HT1080 (cell line): Measurements from ENCODE around the gene MMP24OS. TPM values are rescaled to one million over a fixed set of nuclear protein-coding genes. Genes with fewer than 3 reads are reported as not detected.
"Not testable (repeated sequence)": the region's sequence is repeated elsewhere in the genome, so short reads cannot be mapped to it uniquely, and the experiment has no call there.

Source experiments
- DNase-seq: peaks from one replicate; pipeline ENCODE4 v3.0.0-alpha.2; 2015; ENCODE audit warnings: low read depth
- total RNA-seq: library from RNA; depleted of rRNA; stranded (reverse); fragments of >200 nt; shearing (Covaris generic); gene quantifications from 2 replicates; pipeline ENCODE4 v1.2.3, GENCODE V29; 2014; rRNA removed

Gene MMP24OS
- total RNA-seq, 1 experiment from 2014 or later = 38.1 TPM

- DNase-seq = not testable (repeated sequence)
Observed at GRCh38 chr20:35252598-35252997, 25.3 kb downstream of the MMP24OS start.

GRCh38 chr20:35252037-35252461 is 25.9 kb downstream of the MMP24OS start:
- no peak for DNase-seq

GRCh38 chr20:35251613-35251940 is 26.3 kb downstream of the MMP24OS start:
- no peak for DNase-seq

- no peak for DNase-seq
Observed at GRCh38 chr20:35248641-35249475, 29.1 kb downstream of the MMP24OS start.

GRCh38 chr20:35246723-35247122 is 31.2 kb downstream of the MMP24OS start:
- no peak for DNase-seq

GRCh38 chr20:35243986-35244385 is 33.9 kb downstream of the MMP24OS start:
- no peak for DNase-seq

GRCh38 chr20:35243317-35243716 is 34.6 kb downstream of the MMP24OS start:
- no peak for DNase-seq

GRCh38 chr20:35240811-35241293 is 37.1 kb downstream of the MMP24OS start:
- no peak for DNase-seq

- no peak for DNase-seq
Observed at GRCh38 chr20:35240083-35240810, 37.7 kb downstream of the MMP24OS start.

GRCh38 chr20:35238735-35239134 is 39.2 kb downstream of the MMP24OS start:
- DNase-seq = no peak

GRCh38 chr20:35238170-35238569 is 39.8 kb downstream of the MMP24OS start:
- DNase-seq = no peak

- no peak for DNase-seq
Observed at GRCh38 chr20:35237486-35237885, 40.4 kb downstream of the MMP24OS start.

GRCh38 chr20:35235881-35236280 is 42.0 kb downstream of the MMP24OS start:
- DNase-seq = no peak

- peak; percentile 11 for DNase-seq
Observed at GRCh38 chr20:35232575-35232974, 45.3 kb downstream of the MMP24OS start.

GRCh38 chr20:35226884-35227681 is 50.8 kb downstream of the MMP24OS start:
- no peak for DNase-seq

Other genes with a start within 250 kb of the MMP24OS start
- gene TRPC4AP, start 185.3 kb downstream of the MMP24OS start, total RNA-seq = 35.0 and 46.7 TPM in 2 replicates
- 29.4 and 37.6 TPM in 2 replicates for gene EDEM2, start 130.8 kb downstream of the MMP24OS start, total RNA-seq
- gene PROCR, start 106.0 kb downstream of the MMP24OS start, total RNA-seq = 73.5 and 96.8 TPM in 2 replicates
- gene MMP24, start 51.4 kb downstream of the MMP24OS start, total RNA-seq = 0.23 and 0.30 TPM in 2 replicates
- gene EIF6, start 6.7 kb upstream of the MMP24OS start, total RNA-seq = 516 and 620 TPM in 2 replicates
- not detected in 2 replicates for gene FAM83C, start 14.3 kb upstream of the MMP24OS start, total RNA-seq
- 55.7 and 58.1 TPM in 2 replicates for gene UQCC1, start 133.9 kb upstream of the MMP24OS start, total RNA-seq
- gene GDF5, start 160.1 kb upstream of the MMP24OS start, total RNA-seq = 0.10 TPM in 2 replicates
- 45.9 and 51.7 TPM in 2 replicates for gene CEP250, start 177.5 kb upstream of the MMP24OS start, total RNA-seq